ENCODE data around the gene PXDC1. TPM values are rescaled to one million over a fixed set of nuclear protein-coding genes. Genes with fewer than 3 reads are reported as not detected.
A peak's percentile ranks its signal among the peaks of the same experiment; 100 is the strongest.

Gene PXDC1
- total RNA-seq, 1 donor, result 144 TPM

GRCh38 chr6:3798055-3798919 is 46.8 kb upstream of the PXDC1 start:
- no peak for DNase-seq (ENCODE audit: insufficient read length, low spot score, missing footprints)
- Histone ChIP-seq H3K27ac (ENCODE audit: low read depth, low read length) (peak overlapping the region; percentile 94), H2AFZ (ENCODE audit: low read length) (no peak overlapping the region)

DNA sequence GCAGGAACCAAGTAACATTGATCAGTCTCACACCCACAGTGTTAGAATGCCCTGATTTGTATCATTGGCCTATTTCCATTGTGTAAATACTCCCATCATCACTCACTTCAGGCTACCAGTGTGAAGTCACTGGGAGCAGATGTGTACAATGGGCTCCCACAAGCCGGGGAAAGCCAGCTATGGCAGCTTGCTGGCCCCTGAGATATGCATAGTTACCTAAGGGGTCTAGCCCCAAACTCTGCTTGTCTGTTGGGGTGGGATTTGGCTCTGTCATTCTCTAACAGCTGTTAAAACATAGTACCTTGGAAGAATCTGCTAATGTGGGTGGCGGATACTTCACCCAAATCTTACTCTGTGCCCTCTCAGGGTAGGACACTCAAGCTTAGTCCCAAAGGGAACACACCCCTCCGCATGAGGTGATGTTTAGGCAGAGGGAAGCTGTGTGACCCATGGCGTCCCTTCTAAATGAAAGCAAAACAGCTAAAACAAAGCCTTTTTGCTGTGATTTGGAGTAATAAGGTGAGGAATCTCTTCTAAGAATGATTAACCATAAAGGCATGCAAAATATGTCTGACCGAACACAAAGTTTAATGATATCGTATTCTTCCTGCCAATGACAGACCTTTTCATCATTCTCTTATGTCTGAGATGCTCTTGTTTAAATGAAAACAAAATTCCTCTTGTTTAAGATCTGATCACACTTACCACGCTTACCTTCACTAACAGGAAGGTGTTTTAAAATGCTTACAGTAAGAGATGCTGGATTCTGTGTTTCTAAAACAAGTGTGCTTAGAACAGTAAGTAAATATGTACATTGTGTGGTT is 45.9 kb upstream of the PXDC1 start:
- H3K79me2 ChIP-seq (ENCODE audit: insufficient read depth, low read length), result no peaks in the 10 kb centered on the region
- DNase-seq (ENCODE audit: insufficient read length, low spot score, missing footprints), result no peak
- H3K36me3 ChIP-seq (ENCODE audit: insufficient read depth, low read length), result no peaks in the 10 kb centered on the region
- H3K9me3 ChIP-seq (ENCODE audit: low read depth, low read length), result no peaks in the 10 kb centered on the region
- TF ChIP-seq, protein P1, sequence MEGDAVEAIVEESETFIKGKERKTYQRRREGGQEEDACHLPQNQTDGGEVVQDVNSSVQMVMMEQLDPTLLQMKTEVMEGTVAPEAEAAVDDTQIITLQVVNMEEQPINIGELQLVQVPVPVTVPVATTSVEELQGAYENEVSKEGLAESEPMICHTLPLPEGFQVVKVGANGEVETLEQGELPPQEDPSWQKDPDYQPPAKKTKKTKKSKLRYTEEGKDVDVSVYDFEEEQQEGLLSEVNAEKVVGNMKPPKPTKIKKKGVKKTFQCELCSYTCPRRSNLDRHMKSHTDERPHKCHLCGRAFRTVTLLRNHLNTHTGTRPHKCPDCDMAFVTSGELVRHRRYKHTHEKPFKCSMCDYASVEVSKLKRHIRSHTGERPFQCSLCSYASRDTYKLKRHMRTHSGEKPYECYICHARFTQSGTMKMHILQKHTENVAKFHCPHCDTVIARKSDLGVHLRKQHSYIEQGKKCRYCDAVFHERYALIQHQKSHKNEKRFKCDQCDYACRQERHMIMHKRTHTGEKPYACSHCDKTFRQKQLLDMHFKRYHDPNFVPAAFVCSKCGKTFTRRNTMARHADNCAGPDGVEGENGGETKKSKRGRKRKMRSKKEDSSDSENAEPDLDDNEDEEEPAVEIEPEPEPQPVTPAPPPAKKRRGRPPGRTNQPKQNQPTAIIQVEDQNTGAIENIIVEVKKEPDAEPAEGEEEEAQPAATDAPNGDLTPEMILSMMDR (IDR thresholded peaks at IDR 0.05; ENCODE audit: extremely low read depth, low read depth, low read length), result no peak
- H3K4me3 ChIP-seq (ENCODE audit: insufficient read depth, low read length), result peak overlapping the region; percentile 53
- no peaks in the 10 kb centered on the region for H4K20me1 ChIP-seq (ENCODE audit: insufficient read depth, low read length)
- H3K4me1 ChIP-seq (ENCODE audit: insufficient read depth, low read length), result peaks cover 34% of the 10 kb centered on the region
- peak overlapping the region; percentile 94 for H3K27ac ChIP-seq (ENCODE audit: low read depth, low read length)
- peak overlapping the region; percentile 84 for H3K4me2 ChIP-seq (ENCODE audit: insufficient read depth, low read length)
- peak overlapping the region; percentile 53 for H2AFZ ChIP-seq (ENCODE audit: low read length)
- no peaks in the 10 kb centered on the region for H3K27me3 ChIP-seq (ENCODE audit: insufficient read depth, low read length)

More at GRCh38 chr6:3798055-3798919, 46.8 kb upstream of the PXDC1 start:
- H4K20me1 ChIP-seq (ENCODE audit: insufficient read depth, low read length), result no peaks in the 10 kb centered on the region
- H3K4me1 ChIP-seq (ENCODE audit: insufficient read depth, low read length), result peaks cover 37% of the 10 kb centered on the region
- H3K9me3 ChIP-seq (ENCODE audit: low read depth, low read length), result no peaks in the 10 kb centered on the region
- H3K4me2 ChIP-seq (ENCODE audit: insufficient read depth, low read length), result peak overlapping the region; percentile 84
- TF ChIP-seq, protein P1 (IDR thresholded peaks at IDR 0.05; ENCODE audit: extremely low read depth, low read depth, low read length), result no peak
- no peaks in the 10 kb centered on the region for H3K36me3 ChIP-seq (ENCODE audit: insufficient read depth, low read length)
- no peak overlapping the region for H3K4me3 ChIP-seq (ENCODE audit: insufficient read depth, low read length)
- no peaks in the 10 kb centered on the region for H3K27me3 ChIP-seq (ENCODE audit: insufficient read depth, low read length)
- H3K79me2 ChIP-seq (ENCODE audit: insufficient read depth, low read length), result no peaks in the 10 kb centered on the region

- peaks cover 32% of the 10 kb centered on the region for H3K4me1 ChIP-seq (ENCODE audit: insufficient read depth, low read length)
- H3K27ac ChIP-seq (ENCODE audit: low read depth, low read length), result peak overlapping the region; percentile 94
These were observed 45.2 kb upstream of the PXDC1 start for GRCh38 chr6:3796719-3797041.

More at GRCh38 chr6:3796719-3797041, 45.2 kb upstream of the PXDC1 start:
- Histone ChIP-seq H4K20me1 (ENCODE audit: insufficient read depth, low read length) (no peaks in the 10 kb centered on the region), H2AFZ (ENCODE audit: low read length) (no peak overlapping the region), H3K27me3 (ENCODE audit: insufficient read depth, low read length) (no peaks in the 10 kb centered on the region), H3K36me3 (ENCODE audit: insufficient read depth, low read length) (no peaks in the 10 kb centered on the region), H3K4me2 (ENCODE audit: insufficient read depth, low read length) (no peak overlapping the region), H3K9me3 (ENCODE audit: low read depth, low read length) (no peaks in the 10 kb centered on the region), H3K79me2 (ENCODE audit: insufficient read depth, low read length) (no peaks in the 10 kb centered on the region), H3K4me3 (ENCODE audit: insufficient read depth, low read length) (no peak overlapping the region)
- TF ChIP-seq, protein P1 (IDR thresholded peaks at IDR 0.05; ENCODE audit: extremely low read depth, low read depth, low read length), result no peak
- DNase-seq (ENCODE audit: insufficient read length, low spot score, missing footprints), result no peak
